Liver (tissue), 9 donors: Measurements from ENCODE around the gene SLC45A2. TPM values are rescaled to one million over a fixed set of nuclear protein-coding genes. Genes with fewer than 3 reads are reported as not detected.

ENCODE experiments used
- DNase-seq: peaks from one replicate; pipeline ENCODE4 v3.0.0-alpha.2; 2017; ENCODE audit warnings: low spot score
- H3K27ac ChIP-seq, 2 donors: one replicate each; pipeline ENCODE4 v1.7.0; 2013; ENCODE audit warnings: inconsistent platforms in 2 of 2, low read length in 2 of 2, control low read depth in 1 of 2, low read depth in 1 of 2, mild to moderate bottlenecking in 1 of 2
- H3K27me3 ChIP-seq, 4 donors: one replicate each; pipeline versions ENCODE4 v1.6.1 to v1.7.0; 2013; ENCODE audit warnings: low read length in 3 of 4, inconsistent platforms in 1 of 4, mild to moderate bottlenecking in 1 of 4, moderate library complexity in 1 of 4; ENCODE audit not compliant: control insufficient read depth in 4 of 4, insufficient read depth in 4 of 4
- H3K36me3 ChIP-seq, 4 donors: one replicate each; pipeline versions ENCODE4 v1.6.1 to v1.7.0; 2013; ENCODE audit warnings: low read length in 3 of 4, mild to moderate bottlenecking in 3 of 4, low read depth in 1 of 4, moderate library complexity in 1 of 4; ENCODE audit not compliant: control insufficient read depth in 4 of 4, insufficient read depth in 3 of 4
- H3K4me1 ChIP-seq, 4 donors: one replicate each; pipeline versions ENCODE4 v1.6.1 to v1.7.0; 2013; ENCODE audit warnings: low read length in 3 of 4, mild to moderate bottlenecking in 3 of 4, moderate library complexity in 1 of 4; ENCODE audit not compliant: control insufficient read depth in 4 of 4, insufficient read depth in 4 of 4
- H3K4me3 ChIP-seq, 3 donors: one replicate each; pipeline versions ENCODE4 v1.6.1 to v1.7.0; 2013; ENCODE audit warnings: low read length in 3 of 3, control low read depth in 1 of 3, low read depth in 1 of 3, mild to moderate bottlenecking in 1 of 3
- H3K9ac ChIP-seq, 2 donors: one replicate each; pipeline ENCODE4 v1.7.0; 2013; ENCODE audit warnings: low read length in 2 of 2, mild to moderate bottlenecking in 2 of 2, moderate library complexity in 2 of 2, control low read depth in 1 of 2, low read depth in 1 of 2
- H3K9me3 ChIP-seq, 4 donors: one replicate each; pipeline versions ENCODE4 v1.6.1 to v1.7.0; 2013; ENCODE audit warnings: low read length in 3 of 4; ENCODE audit not compliant: control insufficient read depth in 4 of 4
- ATF3 ChIP-seq: IDR thresholded peaks from 2 replicates; pipeline ENCODE4 v1.6.1; 2016; ENCODE audit warnings: antibody characterized with exemption
- EGR1 ChIP-seq, 2 donors: IDR thresholded peaks; 2 replicates each; pipeline ENCODE4 v1.6.1; 2016 to 2018; ENCODE audit warnings: antibody characterized with exemption in 2 of 2, low read depth in 2 of 2
- FOXA1 ChIP-seq: IDR thresholded peaks from 2 replicates; pipeline ENCODE4 v1.6.1; 2016; ENCODE audit warnings: antibody characterized with exemption
- FOXA2 ChIP-seq: IDR thresholded peaks from 2 replicates; pipeline ENCODE4 v1.6.1; 2016; ENCODE audit warnings: antibody characterized with exemption
- GABPA ChIP-seq, 2 donors: IDR thresholded peaks in 1 of 2; conservative IDR thresholded peaks in 1 of 2; 2 replicates each; pipeline ENCODE4 v1.6.1; 2016; ENCODE audit warnings: antibody characterized with exemption in 2 of 2, mild to moderate bottlenecking in 1 of 2, moderate library complexity in 1 of 2
- HNF4A ChIP-seq, 2 donors: conservative IDR thresholded peaks; 2 replicates each; pipeline ENCODE4 v1.6.1; 2016; ENCODE audit warnings: antibody characterized with exemption in 2 of 2, mild to moderate bottlenecking in 2 of 2
- HNF4G ChIP-seq: IDR thresholded peaks from 2 replicates; pipeline ENCODE4 v1.6.1; 2016; ENCODE audit warnings: antibody characterized with exemption
- JUND ChIP-seq, 2 donors: IDR thresholded peaks; 2 replicates each; pipeline ENCODE4 v1.6.1; 2016; ENCODE audit warnings: antibody characterized with exemption in 2 of 2
- MAX ChIP-seq: IDR thresholded peaks from 2 replicates; pipeline ENCODE4 v1.6.1; 2016; ENCODE audit warnings: antibody characterized with exemption
- NR2F2 ChIP-seq: IDR thresholded peaks from 2 replicates; pipeline ENCODE4 v1.6.1; 2016; ENCODE audit warnings: antibody characterized with exemption
- RAD21 ChIP-seq, 2 donors: IDR thresholded peaks; 2 replicates each; pipeline ENCODE4 v1.6.1; 2016; ENCODE audit warnings: antibody characterized with exemption in 2 of 2, mild to moderate bottlenecking in 2 of 2
- REST ChIP-seq: IDR thresholded peaks from 2 replicates; pipeline ENCODE4 v1.6.1; 2016; ENCODE audit warnings: antibody characterized with exemption, mild to moderate bottlenecking
- RXRA ChIP-seq, 2 donors: IDR thresholded peaks; 2 replicates each; pipeline ENCODE4 v1.6.1; 2017 to 2018; ENCODE audit warnings: antibody characterized with exemption in 2 of 2, mild to moderate bottlenecking in 1 of 2
- SP1 ChIP-seq: IDR thresholded peaks from 2 replicates; pipeline ENCODE4 v1.6.1; 2018; ENCODE audit warnings: antibody characterized with exemption, mild to moderate bottlenecking
- TAF1 ChIP-seq: conservative IDR thresholded peaks from 2 replicates; pipeline ENCODE4 v1.6.1; 2016; ENCODE audit warnings: antibody characterized with exemption, mild to moderate bottlenecking
- YY1 ChIP-seq: IDR thresholded peaks from 2 replicates; pipeline ENCODE4 v1.6.1; 2016; ENCODE audit warnings: antibody characterized with exemption, mild to moderate bottlenecking
- WGBS: extraction: QIAGEN DNeasy Blood & Tissue Kit; methylation state at CpG from one replicate; pipeline ENCODE4 v1.1.7; 2013; 5-methylcytosine and 5-hydroxymethylcytosine counted together
- polyA plus RNA-seq, 2 donors: library from polyadenylated mRNA; stranded (reverse) in 1 of 2; unstranded in 1 of 2; fragments of 200-250 nt in 1 of 2; fragments of >200 nt in 1 of 2; fragmentation: Nextera tagmentation in 1 of 2; extraction: Ambion mirVana in 1 of 2; gene quantifications; one replicate each; pipeline versions ENCODE4 v1.2.1 to v1.2.3, GENCODE V29; 2013 to 2015
- total RNA-seq, 2 donors: library from RNA; depleted of rRNA; stranded (reverse); fragments of >200 nt; gene quantifications; one replicate each; pipeline ENCODE4 v1.2.3, GENCODE V29; 2014
- TF ChIP-seq, protein P1 (sequence below): fragments of 150-350 bp; IDR thresholded peaks from 2 replicates; pipeline ENCODE4 v1.5.1; 2017; ENCODE audit warnings: improper control_type of control experiment, low read depth, low read length; ENCODE audit not compliant: missing input control
- TF ChIP-seq, protein P2 (sequence below): IDR thresholded peaks from 2 replicates; pipeline ENCODE4 v1.6.1; 2016; ENCODE audit warnings: antibody characterized with exemption
- donor health status: healthy.
- donor health status: healthy.
- donor health status: healthy.
- donor health status: healthy.
- donor health status: healthy.

Gene SLC45A2
- total and polyA plus RNA-seq, 4 donors: 0.01 to 1.3 TPM; not detected in 2

DNA sequence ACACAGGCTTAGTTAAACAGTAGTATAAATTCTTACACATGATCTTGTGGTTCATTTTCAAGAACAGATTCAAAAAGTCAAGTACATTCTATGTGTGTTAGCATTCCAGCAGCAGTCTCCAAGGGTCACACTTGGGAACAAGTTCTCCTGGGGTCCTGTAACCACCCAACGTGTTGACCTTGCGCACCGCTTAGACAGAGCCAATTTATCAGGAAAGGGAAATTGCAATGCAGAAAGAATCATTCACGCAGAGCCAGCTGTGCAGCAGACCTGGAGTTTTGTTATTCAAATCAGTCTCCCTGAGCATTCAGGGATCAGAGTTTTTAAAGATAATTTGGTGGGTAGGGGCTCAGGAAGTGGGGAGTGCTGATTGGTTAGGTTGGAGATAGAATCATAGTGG is 56.8 kb downstream of the SLC45A2 start:
- Histone ChIP-seq H3K4me3 (no peak overlapping the region), H3K27me3 (no peaks in the 10 kb centered on the region), H3K27ac (no peak overlapping the region), H3K36me3 (no peaks in the 10 kb centered on the region), H3K9ac (no peak overlapping the region), H3K4me1 (no peaks in the 10 kb centered on the region), H3K9me3 (no peaks in the 10 kb centered on the region)
- 65% methylated on average over 4 of the region's 4 CpGs for WGBS
- no peak for DNase-seq
- no peak for TF ChIP-seq REST
- no peak for TF ChIP-seq MAX
- TF ChIP-seq, protein P1, sequence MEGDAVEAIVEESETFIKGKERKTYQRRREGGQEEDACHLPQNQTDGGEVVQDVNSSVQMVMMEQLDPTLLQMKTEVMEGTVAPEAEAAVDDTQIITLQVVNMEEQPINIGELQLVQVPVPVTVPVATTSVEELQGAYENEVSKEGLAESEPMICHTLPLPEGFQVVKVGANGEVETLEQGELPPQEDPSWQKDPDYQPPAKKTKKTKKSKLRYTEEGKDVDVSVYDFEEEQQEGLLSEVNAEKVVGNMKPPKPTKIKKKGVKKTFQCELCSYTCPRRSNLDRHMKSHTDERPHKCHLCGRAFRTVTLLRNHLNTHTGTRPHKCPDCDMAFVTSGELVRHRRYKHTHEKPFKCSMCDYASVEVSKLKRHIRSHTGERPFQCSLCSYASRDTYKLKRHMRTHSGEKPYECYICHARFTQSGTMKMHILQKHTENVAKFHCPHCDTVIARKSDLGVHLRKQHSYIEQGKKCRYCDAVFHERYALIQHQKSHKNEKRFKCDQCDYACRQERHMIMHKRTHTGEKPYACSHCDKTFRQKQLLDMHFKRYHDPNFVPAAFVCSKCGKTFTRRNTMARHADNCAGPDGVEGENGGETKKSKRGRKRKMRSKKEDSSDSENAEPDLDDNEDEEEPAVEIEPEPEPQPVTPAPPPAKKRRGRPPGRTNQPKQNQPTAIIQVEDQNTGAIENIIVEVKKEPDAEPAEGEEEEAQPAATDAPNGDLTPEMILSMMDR: no peak
- no peak for TF ChIP-seq YY1
- TF ChIP-seq EGR1 (IDR thresholded peaks at IDR 0.05; ENCODE audit: low read depth in 2 of 2): no peak
- TF ChIP-seq, protein P2, sequence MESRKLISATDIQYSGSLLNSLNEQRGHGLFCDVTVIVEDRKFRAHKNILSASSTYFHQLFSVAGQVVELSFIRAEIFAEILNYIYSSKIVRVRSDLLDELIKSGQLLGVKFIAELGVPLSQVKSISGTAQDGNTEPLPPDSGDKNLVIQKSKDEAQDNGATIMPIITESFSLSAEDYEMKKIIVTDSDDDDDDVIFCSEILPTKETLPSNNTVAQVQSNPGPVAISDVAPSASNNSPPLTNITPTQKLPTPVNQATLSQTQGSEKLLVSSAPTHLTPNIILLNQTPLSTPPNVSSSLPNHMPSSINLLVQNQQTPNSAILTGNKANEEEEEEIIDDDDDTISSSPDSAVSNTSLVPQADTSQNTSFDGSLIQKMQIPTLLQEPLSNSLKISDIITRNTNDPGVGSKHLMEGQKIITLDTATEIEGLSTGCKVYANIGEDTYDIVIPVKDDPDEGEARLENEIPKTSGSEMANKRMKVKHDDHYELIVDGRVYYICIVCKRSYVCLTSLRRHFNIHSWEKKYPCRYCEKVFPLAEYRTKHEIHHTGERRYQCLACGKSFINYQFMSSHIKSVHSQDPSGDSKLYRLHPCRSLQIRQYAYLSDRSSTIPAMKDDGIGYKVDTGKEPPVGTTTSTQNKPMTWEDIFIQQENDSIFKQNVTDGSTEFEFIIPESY: no peak
- TF ChIP-seq ATF3: no peak
- TF ChIP-seq FOXA1: no peak
- no peak for TF ChIP-seq FOXA2
- TF ChIP-seq JUND (IDR thresholded peaks at IDR 0.05): no peak
- TF ChIP-seq TAF1: no peak
- TF ChIP-seq NR2F2: no peak
- no peak for TF ChIP-seq SP1

DNA sequence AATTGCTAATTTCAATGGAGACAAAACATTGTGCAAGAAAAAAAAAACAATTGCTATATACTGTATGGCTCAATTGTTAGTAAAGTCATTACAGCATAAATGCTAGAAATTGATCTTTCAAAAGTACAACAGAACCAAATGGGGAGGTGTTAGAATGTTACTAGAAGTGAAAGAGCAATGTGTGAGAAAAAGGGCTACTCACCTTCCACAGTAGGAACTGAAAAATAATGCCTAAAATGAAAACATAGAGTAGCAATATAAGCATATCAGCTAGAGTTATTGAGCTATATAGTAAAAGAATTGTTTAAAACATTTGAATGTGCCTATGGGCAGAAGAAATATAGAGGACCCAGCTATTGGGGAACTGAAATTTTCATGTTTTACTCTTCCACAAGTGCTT is 59.2 kb downstream of the SLC45A2 start:
- Histone ChIP-seq H3K9me3 (no peaks in the 10 kb centered on the region), H3K27ac (no peak overlapping the region), H3K36me3 (no peaks in the 10 kb centered on the region), H3K4me3 (no peak overlapping the region), H3K27me3 (no peaks in the 10 kb centered on the region), H3K4me1 (no peaks in the 10 kb centered on the region), H3K9ac (no peak overlapping the region)
- DNase-seq: no peak
- TF ChIP-seq NR2F2 (no peak), YY1 (no peak), HNF4A (conservative IDR thresholded peaks at IDR 0.05) (no peak), EGR1 (IDR thresholded peaks at IDR 0.05; ENCODE audit: low read depth in 2 of 2) (no peak), FOXA2 (no peak), RAD21 (IDR thresholded peaks at IDR 0.05) (no peak), JUND (IDR thresholded peaks at IDR 0.05) (no peak), GABPA (IDR thresholded peaks at IDR 0.05 in 1 of 2, conservative IDR thresholded peaks at IDR 0.05 in 1 of 2) (no peak), MAX (no peak), SP1 (no peak), FOXA1 (no peak), HNF4G (no peak), RXRA (IDR thresholded peaks at IDR 0.05) (no peak), TAF1 (no peak)
- TF ChIP-seq, protein P2: no peak
